ENCODE results near the gene SLC49A3.

DNA sequence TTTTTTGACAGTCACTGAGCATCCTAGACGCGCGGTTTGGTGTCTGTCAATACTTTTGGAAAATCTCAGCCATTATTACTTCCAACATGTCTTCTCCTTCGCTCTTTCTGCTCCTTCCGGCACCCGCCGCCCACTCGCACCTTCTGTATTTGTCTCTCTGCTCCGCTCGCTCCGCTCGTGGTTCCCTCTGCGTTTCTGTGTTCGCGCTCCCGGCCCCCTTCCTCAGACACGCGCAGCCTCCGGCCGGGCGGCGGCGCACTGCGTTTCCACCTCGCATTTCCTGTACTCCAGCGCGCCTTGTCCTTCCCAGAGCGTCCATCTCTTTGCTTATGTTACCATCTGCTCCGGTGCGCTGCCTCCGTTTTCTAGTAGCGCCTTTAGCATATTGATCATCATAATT lies 42.5 kb downstream of the SLC49A3 start:
- TF ChIP-seq, protein P1, sequence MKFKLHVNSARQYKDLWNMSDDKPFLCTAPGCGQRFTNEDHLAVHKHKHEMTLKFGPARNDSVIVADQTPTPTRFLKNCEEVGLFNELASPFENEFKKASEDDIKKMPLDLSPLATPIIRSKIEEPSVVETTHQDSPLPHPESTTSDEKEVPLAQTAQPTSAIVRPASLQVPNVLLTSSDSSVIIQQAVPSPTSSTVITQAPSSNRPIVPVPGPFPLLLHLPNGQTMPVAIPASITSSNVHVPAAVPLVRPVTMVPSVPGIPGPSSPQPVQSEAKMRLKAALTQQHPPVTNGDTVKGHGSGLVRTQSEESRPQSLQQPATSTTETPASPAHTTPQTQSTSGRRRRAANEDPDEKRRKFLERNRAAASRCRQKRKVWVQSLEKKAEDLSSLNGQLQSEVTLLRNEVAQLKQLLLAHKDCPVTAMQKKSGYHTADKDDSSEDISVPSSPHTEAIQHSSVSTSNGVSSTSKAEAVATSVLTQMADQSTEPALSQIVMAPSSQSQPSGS (CRISPR knock-in tag; IDR thresholded peaks at IDR 0.05), result no peak
- TF ChIP-seq, protein P2, sequence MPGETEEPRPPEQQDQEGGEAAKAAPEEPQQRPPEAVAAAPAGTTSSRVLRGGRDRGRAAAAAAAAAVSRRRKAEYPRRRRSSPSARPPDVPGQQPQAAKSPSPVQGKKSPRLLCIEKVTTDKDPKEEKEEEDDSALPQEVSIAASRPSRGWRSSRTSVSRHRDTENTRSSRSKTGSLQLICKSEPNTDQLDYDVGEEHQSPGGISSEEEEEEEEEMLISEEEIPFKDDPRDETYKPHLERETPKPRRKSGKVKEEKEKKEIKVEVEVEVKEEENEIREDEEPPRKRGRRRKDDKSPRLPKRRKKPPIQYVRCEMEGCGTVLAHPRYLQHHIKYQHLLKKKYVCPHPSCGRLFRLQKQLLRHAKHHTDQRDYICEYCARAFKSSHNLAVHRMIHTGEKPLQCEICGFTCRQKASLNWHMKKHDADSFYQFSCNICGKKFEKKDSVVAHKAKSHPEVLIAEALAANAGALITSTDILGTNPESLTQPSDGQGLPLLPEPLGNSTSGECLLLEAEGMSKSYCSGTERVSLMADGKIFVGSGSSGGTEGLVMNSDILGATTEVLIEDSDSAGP (CRISPR knock-in tag; IDR thresholded peaks at IDR 0.05; ENCODE audit: borderline replicate concordance), result no peak
- TF ChIP-seq ZNF282 (IDR thresholded peaks at IDR 0.05; ENCODE audit: partially characterized antibody) (no peak), POLR2A (IDR thresholded peaks at IDR 0.05; ENCODE audit: insufficient read depth in 1 of 2, low read depth in 2 of 2, low read length in 2 of 2) (no peak), TGIF2 (CRISPR knock-in tag; IDR thresholded peaks at IDR 0.05) (no peak), MAX (IDR thresholded peaks at IDR 0.05) (no peak), ZNF772 (CRISPR knock-in tag; IDR thresholded peaks at IDR 0.05) (no peak), ZNF841 (CRISPR knock-in tag; IDR thresholded peaks at IDR 0.05; ENCODE audit: borderline replicate concordance) (no peak), ZBTB8A (CRISPR knock-in tag; IDR thresholded peaks at IDR 0.05; ENCODE audit: borderline replicate concordance, low read depth) (no peak), ATAD3A (CRISPR knock-in tag; IDR thresholded peaks at IDR 0.05) (no peak)
- TF ChIP-seq, protein P3, sequence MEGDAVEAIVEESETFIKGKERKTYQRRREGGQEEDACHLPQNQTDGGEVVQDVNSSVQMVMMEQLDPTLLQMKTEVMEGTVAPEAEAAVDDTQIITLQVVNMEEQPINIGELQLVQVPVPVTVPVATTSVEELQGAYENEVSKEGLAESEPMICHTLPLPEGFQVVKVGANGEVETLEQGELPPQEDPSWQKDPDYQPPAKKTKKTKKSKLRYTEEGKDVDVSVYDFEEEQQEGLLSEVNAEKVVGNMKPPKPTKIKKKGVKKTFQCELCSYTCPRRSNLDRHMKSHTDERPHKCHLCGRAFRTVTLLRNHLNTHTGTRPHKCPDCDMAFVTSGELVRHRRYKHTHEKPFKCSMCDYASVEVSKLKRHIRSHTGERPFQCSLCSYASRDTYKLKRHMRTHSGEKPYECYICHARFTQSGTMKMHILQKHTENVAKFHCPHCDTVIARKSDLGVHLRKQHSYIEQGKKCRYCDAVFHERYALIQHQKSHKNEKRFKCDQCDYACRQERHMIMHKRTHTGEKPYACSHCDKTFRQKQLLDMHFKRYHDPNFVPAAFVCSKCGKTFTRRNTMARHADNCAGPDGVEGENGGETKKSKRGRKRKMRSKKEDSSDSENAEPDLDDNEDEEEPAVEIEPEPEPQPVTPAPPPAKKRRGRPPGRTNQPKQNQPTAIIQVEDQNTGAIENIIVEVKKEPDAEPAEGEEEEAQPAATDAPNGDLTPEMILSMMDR (CRISPR knock-in tag; IDR thresholded peaks at IDR 0.05), result no peak
- TF ChIP-seq, protein P4, sequence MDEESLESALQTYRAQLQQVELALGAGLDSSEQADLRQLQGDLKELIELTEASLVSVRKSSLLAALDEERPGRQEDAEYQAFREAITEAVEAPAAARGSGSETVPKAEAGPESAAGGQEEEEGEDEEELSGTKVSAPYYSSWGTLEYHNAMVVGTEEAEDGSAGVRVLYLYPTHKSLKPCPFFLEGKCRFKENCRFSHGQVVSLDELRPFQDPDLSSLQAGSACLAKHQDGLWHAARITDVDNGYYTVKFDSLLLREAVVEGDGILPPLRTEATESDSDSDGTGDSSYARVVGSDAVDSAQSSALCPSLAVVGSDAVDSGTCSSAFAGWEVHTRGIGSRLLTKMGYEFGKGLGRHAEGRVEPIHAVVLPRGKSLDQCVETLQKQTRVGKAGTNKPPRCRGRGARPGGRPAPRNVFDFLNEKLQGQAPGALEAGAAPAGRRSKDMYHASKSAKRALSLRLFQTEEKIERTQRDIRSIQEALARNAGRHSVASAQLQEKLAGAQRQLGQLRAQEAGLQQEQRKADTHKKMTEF (CRISPR knock-in tag; IDR thresholded peaks at IDR 0.05), result no peak
